Forelimb muscle (tissue), 1 donor: ENCODE measurements around the gene RASSF5. TPM values are rescaled to one million over a fixed set of nuclear protein-coding genes. Genes with fewer than 3 reads are reported as not detected.
"Not testable (repeated sequence)": the region's sequence is repeated elsewhere in the genome, so short reads cannot be mapped to it uniquely, and the experiment has no call there.

Experiments
- DNase-seq: peaks from one replicate; pipeline ENCODE4 v3.0.0-alpha.2; 2013; ENCODE audit warnings: low read depth
- polyA plus RNA-seq: library from polyadenylated mRNA; unstranded; fragments of 120-200 nt; gene quantifications from one replicate; pipeline ENCODE4 v1.2.1, GENCODE V29; 2013; ENCODE audit not compliant: insufficient read length

RASSF5 gene
- polyA plus RNA-seq, 1 donor, result 7.1 TPM

DNA sequence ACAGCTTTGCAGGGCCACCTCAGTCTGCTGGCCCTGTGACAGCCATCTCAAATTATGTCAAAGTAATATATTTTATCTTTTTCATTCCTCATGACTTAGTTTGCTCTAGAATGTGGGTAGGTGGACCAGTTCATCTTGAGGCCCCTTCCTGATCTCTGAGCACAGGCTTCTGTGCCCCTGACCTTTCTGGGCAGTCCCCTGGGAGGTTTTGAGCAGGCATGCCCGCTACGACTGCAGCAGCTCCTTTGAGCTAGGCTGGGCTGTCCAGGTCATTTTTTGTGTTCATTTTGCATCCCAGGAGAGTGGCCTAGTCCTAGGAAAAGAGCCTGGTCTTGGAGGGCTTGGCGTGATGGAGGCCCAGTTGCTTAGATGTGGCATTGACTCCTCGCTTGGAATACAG is 62.2 kb downstream of the RASSF5 start:
- DNase-seq, result no peak

- DNase-seq, result no peak
These were observed 63.2 kb downstream of the RASSF5 start for GRCh38 chr1:206570529-206570928.

- DNase-seq, result no peak
These were observed 65.5 kb downstream of the RASSF5 start for GRCh38 chr1:206572835-206573234.

DNA sequence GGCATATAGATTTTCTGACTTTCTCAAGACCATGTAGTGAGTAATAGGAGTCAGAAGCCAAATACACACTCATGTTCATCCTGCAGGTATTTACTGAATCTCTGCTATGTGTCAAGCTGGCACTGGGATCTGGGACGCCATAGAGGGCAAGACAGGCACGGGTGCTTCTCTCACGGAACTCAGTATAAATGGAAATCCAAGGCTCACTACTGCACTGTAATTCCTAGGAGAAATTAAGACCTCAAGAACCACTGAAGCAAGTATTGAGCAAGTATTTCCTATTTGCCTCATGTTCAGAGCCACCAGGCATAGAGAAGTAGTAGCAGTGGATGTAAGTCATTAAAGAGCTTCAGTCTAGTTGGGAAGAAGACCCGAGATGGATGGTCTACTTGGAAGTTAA is 66.0 kb downstream of the RASSF5 start:
- DNase-seq, result no peak

DNA sequence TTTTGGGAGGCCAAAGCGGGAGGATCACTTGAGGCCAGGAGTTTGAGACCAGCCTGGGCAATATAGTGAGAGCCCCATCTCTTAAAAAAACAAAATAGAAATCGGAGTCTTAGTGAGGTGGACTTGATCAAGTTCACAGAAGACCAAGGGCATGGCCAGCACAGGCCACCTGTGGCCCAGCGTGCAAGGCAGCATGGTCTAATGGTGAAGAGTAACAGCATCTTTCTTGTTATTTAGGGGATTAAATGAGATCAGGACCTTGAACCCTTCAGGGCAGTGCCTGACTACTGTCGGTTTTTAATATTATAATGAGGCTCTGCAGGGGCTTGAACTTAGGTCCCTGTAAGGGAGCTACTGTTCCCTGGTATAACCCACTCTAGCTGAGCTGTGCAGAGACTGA is 66.4 kb downstream of the RASSF5 start:
- DNase-seq, result no peak

- DNase-seq, result peak; percentile 68
These were observed 68.0 kb downstream of the RASSF5 start for GRCh38 chr1:206575165-206575893.

GRCh38 chr1:206575894-206576737 is 68.8 kb downstream of the RASSF5 start:
- DNase-seq, result no peak

DNA sequence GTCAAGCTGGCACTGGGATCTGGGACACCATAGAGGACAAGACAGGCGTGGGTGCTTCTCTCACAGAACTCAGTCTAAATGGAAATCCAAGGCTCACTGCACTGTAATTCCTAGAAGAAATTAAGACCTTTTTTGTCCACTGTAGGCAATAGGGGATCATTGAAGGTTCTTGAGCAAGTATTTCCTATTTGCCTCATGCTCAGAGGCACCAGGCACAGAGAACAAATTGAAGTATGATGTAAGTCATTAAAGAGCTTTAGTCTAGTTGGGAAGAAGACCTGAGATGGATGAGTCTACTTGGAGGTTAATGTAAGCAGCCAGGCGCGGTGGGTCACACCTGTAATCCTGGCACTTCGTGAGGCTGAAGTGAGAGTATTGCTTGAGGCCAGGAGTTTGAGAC is 70.3 kb downstream of the RASSF5 start:
- no peak for DNase-seq

- DNase-seq, result no peak
These were observed 71.0 kb downstream of the RASSF5 start for GRCh38 chr1:206578068-206578977.

DNA sequence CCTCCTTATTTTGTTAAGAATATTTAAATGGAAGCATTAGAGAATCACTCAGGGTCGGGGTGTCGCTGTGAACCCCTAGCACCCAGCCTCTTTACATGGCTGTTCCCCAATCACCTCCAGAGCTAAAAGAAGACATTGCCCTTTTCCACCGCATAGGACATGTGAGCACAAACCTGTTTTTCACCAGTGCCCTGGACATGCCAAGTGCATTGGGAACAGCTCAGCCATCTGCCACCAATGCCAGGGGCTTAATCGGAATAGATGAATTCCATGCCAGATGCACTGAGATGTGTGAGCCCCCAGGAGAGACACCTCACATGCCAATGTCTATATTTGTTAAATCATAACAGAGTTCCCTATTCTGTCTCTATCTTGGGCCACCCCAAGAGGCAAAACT is 71.6 kb downstream of the RASSF5 start:
- no peak for DNase-seq

DNA sequence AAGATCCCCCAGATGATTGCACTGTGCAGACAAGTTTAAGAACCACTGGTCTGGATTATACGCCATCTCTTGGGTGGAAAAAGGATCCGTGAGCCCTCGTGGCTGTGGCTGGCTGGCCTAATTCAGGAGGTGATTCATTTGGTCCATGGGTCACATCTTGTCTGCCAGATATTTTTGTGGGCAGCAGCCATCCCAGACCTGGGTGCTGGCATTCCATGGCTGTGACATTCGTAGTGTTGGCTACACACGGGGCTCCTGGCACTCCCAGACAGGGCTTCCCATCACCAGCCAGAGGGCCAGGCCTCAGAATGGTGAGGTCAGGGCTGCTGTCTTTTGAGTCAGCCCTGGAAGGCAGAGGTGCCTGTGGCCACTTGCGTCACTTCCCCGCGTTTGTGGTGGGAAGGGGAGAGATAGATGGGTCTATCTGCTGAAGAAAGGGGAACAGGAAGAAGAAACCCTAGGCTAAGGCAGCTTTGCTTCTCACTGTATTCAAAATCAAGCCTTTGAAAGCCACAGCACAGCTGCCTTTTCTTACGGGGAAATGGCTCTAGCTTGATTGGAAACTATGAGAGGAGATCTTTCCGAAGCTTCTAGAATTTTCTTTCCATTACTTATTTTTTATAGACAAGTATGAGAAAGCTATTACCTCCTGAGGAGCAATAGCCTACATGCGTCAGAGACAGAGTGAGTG is 72.6 kb downstream of the RASSF5 start:
- DNase-seq, result no peak

- DNase-seq, result no peak
These were observed 73.2 kb downstream of the RASSF5 start for GRCh38 chr1:206580438-206581113.

DNA sequence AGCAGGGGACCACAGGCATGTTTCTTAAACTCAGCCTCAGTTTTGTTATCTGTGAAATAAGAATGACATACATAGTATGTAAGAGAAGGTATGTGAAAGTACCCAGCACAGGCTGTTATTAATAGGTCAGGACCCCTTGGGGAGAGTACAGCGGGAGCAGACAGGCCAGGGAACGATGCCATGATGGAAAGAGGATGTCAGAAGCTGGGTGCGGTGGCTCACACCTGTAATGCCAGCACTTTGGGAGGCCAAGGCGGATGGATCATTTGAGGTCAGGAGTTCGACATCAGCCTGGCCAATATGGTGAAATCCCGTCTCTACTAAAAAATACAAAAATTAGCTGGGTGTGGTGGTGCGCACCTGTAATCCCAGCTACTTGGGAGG is 73.8 kb downstream of the RASSF5 start:
- not testable (repeated sequence) for DNase-seq

DNA sequence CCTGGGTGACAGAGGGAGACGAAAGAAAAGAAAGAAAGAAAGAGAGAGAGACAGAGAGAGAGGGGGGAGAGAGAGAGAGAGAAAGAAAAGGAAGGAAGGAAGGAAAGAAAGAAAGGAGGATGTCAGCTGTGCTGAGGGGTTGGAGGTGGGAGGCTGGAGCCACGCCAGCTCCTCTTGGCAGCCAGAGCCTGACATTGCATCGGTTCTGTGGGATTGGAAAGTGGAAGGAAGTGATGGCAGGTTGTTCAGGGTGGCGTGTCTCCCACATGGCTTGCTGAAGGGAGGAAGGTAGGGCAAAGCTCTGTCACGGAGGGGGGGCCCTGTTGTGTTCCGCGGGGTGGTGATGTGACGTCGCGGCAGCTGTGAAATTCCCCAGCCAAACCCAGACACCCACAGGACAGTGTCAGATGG is 74.2 kb downstream of the RASSF5 start:
- no peak for DNase-seq

DNA sequence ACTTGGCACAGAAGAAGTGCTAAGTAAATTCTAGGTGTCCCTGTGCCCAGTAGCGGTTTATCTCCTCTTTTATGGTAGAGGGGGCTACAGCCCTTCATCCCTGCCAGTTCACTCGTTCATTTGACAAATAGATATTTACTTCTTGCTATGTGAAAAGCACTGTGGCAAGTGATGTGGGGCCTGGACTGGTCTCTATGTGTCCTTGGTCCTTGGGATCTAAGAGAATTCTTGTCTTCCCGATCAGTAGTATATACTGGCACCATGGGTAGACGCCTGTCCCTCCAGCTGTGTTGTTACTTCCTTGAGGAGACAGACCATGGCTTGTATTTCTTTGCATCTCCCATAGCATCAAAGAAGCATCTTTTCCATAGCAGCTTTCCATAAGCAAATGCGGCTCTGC is 75.2 kb downstream of the RASSF5 start:
- DNase-seq, result no peak

DNA sequence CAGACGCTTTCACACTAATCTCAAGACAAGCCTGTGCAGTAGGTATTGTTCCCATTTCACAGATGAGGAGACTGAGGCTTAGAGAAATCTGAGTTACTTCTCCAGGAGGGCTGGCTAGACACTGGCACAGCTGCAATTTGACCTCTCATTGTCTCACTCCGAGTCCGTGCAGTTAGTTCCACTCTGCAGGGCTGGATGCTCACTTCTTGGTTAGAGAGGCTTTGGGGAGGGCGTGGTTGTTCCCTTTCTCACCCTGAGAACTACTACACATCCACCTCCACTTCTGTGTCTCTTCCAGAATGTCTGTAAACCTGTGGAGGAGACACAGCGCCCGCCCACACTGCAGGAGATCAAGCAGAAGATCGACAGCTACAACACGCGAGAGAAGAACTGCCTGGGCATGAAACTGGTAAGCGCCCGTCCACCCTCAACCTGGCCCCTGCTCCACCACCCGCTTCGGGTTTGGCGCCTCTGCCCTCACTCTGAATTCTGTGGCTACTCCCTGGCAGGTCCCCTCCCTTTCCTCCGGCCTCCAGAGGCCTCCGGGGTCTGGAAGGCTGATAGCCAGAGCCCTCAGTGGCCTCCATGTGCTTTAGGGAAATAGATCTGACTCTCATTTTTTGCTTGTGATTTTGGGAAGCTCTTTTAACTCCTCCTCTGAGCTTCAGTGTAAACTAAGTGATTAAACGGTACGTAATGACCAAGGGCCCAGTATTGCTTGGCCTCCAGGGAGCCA is 75.8 kb downstream of the RASSF5 start:
- no peak for DNase-seq

DNA sequence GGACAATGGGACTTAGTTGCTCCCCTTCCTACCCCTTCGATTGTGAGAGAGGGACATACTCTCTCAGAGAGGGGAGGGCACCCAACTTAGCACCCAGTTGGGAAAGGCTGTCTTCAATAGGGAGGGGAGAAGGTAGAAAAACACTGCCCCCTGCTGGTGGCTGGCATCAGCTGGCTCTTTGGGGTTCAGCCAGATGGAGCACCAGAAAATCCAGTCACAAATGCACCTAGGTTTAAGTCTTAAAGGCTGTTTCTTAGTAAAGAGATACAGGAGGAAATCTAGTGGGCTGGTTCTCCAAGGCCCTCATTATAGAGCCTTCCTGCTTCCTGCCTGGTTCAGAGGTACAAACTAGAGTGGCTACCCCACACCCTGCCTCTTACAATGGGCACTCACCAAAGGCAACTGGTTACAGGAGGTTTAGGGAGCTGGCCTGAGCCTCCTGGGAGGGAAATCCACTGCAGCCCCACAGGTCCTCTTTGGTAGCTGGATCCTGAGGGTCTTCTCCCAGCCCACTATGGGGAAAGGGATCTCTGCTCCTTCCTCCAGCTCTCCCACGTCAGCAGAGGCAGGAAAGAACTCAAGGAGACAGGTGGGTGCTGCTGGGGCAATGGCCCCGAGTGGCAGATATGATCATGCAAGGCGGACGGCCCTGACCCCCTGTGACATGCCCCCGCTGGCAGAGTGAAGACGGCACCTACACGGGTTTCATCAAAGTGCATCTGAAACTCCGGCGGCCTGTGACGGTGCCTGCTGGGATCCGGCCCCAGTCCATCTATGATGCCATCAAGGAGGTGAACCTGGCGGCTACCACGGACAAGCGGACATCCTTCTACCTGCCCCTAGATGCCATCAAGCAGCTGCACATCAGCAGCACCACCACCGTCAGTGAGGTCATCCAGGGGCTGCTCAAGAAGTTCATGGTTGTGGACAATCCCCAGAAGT is 76.6 kb downstream of the RASSF5 start:
- DNase-seq, result no peak

DNA sequence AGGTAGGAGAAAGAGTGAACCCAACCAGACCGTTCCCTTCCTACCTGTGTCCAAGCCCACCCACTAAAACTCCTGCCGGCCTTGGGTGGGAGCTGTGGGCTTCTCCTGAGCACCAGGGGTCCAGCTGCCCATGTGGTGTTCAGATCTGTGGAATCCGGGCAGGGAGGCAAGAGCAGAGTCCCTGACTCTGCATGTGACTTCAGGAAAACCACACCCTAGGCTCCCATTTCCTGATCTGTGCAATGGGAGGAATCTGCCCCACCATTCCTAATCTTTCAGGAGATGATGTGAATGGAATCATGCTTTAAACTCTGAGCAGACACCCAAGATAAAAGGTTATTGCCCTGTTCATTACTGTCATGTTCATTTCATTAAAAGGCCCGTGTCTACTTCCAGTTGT is 77.4 kb downstream of the RASSF5 start:
- DNase-seq, result no peak
